OCI-M2 (cell line): Measurements from ENCODE around the gene TRIM41.

Experiments
- DNase-seq: peaks from one replicate; lab custom pipeline; 2025; ENCODE audit not compliant: unreplicated experiment; lab: John Stamatoyannopoulos, UW

Gene TRIM41

DNA sequence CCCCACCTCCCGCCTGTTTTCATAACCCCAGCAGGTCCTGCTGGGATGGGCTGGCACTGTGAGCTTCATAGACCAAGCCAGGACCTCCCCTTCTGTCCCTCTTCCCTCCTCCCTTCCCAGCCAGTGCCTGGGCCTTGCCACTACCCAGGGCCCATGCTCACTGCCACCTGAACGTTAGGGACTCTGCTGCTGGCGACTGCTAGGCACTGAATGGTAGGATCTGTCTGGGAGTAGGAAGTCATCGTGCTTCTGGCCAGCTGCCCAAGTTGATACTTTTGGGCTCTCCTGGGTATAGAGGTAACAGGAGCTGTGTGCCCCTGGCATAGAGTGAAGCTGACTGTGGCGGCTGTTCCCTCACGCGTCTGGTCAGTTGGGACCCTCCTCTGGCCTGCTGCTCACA, 8.4 kb downstream of the TRIM41 start:
- no peak for DNase-seq

DNA sequence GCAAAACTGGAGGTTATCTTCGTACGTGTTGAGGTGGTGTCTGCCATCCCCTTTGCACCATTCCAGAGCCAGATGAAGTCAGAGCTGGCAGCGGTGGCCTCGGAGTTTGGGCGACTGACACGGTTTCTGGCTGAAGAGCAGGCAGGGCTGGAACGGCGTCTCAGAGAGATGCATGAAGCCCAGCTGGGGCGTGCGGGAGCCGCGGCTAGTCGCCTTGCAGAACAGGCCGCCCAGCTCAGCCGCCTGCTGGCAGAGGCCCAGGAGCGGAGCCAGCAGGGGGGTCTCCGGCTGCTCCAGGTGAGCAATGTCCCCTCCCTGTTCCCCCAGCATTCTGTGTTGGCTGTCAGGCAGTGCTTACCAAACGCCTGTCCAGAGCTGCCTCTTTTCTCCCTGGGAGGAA, 9.5 kb downstream of the TRIM41 start:
- no peak for DNase-seq

DNA sequence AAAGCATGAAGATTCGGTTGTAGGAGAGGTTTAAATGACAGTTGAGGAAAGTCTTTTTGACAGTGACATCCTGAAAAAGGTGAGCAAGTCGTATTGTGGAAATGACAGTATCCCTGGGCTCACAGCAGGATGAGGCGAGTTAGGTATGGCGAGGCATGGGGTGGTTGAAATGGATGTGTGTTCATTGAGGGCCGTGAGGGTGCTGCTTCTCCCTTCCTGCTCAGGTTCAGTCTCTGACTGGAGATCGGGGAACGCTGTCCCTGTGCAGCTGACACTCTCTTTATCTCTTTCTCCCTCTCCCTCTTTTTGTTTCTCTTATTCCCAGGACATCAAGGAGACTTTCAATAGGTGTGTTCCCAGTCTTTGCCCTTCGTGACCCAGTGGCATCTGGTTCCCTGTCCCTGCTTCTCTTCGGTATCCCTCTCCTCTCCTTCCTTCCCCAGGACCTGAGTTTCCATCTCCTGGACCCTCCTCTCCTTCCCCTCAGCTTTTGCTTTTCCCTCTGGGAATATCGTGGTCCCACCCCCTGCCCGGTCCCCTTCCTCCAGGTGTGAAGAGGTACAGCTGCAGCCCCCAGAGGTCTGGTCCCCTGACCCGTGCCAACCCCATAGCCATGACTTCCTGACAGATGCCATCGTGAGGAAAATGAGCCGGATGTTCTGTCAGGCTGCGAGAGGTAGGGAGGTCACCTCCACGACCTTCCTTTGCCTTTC, 10.2 kb downstream of the TRIM41 start:
- DNase-seq: no peak

DNA sequence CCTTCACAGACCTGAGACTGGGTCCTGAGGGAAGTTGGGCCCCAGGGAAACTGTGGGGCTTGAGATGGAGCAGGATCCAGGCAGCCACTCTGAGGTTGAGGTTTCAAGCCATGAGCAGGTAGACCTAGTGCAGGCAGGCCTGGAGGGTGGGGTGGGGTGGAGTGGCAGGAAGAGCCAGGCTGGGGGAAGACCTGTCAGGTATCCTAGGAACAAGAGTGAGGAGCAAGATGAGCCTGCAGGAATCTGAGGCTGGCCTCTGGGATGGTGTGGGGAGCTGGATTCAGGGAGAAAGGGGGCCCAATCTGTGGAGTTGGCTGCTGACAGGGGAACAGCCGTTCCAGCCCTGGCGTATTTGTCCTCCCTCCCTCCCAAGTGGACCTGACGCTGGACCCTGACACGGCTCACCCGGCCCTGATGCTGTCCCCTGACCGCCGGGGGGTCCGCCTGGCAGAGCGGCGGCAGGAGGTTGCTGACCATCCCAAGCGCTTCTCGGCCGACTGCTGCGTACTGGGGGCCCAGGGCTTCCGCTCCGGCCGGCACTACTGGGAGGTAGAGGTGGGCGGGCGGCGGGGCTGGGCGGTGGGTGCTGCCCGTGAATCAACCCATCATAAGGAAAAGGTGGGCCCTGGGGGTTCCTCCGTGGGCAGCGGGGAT, 10.8 kb downstream of the TRIM41 start:
- no peak for DNase-seq

DNA sequence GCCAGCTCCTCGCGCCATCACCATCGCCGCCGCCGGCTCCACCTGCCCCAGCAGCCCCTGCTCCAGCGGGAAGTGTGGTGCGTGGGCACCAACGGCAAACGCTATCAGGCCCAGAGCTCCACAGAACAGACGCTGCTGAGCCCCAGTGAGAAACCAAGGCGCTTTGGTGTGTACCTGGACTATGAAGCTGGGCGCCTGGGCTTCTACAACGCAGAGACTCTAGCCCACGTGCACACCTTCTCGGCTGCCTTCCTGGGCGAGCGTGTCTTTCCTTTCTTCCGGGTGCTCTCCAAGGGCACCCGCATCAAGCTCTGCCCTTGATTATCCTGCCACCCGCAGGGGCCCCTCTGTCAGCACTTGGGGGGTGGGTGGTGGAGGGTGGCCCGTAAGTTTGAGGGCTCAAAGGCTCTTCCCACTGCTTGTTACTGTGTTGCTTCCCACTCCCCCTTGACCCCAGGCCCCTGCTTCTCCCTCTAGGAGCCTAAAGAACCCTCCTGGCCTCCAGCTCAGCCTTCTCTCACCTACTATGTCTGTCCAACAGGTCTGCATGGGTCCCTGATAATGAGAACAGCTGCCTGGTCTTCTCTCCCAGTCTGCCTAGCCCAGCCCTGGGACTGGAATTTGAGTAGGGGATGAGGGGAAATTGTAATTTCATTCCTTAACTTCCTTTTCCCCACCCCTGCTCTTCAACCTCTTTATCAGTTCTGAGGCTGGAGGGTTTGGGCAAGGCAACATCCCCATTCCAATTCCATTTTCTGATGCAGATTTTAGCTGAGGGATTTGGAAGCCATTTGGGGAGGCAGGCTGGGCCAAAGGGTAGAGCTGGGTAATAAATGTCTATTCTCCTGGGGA, 11.6 kb downstream of the TRIM41 start:
- DNase-seq: no peak

DNA sequence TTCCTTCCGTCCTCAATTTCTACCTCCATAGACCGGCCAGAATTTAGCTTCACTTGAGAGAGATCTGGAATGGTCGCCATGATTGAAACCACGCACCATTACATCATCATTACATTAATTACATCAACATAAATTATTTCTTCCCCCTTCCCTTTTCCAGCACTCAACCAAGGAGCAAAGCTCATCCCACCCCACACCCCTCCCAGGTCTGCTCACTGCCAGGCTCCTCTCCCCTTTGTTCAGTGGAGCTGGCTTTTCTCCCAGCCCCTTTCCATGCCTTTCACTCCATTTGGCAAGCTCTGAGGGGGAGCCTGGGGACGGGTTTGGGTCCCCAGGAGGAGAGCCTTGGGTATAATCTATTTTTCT, 12.2 kb downstream of the TRIM41 start:
- DNase-seq: no peak

DNA sequence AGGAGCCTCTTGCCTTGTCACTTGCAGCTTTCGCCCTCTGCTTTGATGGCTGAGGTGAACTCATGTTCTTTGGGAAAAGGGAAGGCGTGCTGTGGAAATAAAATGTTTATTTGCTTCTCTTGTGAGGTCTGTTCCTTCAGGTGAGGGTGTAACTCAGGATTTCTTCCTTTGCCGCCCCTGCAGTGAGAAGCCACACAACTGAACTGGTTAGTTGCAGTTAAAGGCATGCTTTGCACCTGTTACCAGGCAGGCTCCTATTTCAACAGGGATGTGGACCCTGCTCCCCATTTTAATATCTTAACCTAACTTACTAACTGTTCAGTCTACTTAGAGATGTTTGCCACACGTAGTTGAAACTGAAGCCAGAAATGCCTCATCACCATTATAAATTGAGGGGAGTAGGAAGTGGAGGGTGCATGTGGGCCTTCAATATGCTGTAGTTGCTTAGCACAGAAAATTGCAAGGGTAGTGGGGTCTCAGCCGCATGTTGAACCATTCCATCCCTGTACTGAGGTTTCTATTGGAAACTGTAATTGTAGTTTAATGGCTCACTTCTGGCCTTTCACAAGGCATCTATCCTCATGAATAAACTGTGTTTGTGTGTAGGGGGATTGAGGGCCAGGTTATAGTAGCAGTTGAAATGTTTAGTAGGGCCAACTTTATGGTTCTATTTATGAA, 12.7 kb downstream of the TRIM41 start:
- DNase-seq: no peak

DNA sequence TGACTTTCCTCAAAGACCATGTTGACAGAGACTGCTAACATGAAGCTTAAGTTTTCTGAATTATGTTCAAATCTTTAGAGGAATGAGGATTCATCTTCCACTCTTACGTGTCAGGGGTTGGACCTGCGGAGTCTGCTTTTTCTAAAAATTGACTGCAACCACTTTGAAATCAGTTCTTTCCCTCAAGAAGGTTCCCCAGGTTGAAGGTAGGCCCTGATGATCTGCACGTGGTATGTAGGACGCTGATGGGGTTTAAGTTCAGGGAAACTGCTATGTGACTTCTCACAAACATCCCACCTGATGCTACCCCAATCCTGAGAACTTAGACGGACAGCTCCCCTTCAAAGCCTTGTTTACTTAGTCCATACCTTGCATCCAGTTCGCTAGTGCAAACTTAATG, 13.4 kb downstream of the TRIM41 start:
- no peak for DNase-seq

DNA sequence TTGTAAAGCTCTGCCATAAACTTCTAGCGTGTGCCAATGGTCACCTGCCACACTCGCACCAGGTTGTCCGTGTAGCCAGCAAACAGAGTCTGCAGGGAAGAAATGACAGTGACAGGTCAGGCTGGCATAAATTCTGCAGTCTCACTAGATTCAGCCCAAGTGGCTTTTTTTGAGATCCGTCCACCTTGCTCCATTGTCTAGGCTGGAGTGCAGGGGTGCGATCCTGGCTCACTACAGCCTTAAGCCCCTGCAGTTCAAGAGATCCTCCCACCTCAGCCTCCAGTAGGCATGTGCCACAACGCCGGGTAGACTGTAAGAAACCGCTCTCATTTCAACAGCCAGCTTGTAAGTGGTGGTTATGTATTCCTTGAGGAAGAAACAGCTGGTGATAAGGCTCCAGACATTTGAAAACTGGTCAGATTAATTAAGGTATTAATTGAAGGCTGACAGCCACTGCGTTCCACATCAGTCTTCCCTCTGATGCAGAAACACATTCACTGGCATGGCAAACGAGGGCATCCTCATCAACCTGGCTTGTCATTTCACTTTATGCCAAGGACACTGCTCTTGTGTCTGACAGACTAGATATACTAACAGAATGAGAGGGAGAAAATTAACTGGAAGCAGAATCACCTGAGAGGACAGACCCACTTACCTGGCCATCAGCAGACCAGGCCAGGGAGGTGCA, 14.0 kb downstream of the TRIM41 start:
- no peak for DNase-seq

DNA sequence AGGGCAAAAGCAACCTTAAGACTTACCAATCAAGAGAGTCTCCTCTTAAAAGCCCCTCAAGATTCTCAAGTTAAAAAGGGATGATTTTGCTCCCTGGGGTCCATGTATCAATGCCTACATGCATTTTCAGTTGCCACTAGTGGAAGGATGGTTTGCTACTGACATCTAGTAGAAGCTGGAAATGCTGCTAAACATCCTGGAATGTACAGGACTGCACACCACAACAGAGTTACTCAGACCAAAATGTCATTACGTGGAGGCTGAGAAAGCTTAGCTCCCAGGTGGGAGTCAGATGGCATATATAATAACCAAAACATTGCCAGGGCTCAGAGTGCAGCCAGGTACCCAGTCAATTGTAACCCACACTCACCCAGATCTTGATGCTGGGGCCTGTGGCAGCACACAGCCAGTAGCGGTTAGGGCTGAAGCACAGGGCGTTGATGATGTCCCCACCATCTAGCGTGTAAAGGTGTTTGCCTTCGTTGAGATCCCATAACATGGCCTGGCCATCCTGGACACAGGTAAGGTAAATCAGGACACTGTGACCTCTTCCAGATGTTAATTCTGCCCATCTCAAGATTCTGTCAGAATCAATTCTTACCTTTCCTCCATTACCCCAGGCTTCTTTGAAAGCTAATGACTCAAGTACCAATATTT, 14.8 kb downstream of the TRIM41 start:
- no peak for DNase-seq

DNA sequence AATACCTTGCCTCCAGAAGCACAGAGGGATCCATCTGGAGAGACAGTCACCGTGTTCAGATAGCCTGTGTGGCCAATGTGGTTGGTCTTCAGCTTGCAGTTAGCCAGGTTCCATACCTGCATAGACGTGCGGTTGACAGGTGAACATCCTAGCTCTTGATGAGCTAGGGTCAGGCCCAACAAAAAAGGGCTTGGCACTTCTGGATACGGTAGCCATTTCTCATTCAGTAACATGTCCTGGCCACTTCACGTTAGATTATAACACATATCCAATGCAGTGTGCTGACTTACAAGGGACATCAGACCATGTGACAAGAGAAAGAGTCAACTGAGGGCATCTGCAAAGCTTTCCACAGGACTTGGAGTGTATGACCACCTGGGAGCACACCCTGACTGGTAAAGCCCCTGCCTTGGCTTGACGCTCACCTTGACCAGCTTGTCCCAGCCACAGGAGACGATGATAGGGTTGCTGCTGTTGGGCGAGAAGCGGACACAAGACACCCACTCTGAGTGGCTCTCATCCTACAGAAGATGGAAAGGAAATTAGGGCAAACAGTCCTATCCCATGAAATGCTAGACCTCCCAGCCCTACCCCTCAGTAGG, 16.1 kb downstream of the TRIM41 start:
- no peak for DNase-seq

DNA sequence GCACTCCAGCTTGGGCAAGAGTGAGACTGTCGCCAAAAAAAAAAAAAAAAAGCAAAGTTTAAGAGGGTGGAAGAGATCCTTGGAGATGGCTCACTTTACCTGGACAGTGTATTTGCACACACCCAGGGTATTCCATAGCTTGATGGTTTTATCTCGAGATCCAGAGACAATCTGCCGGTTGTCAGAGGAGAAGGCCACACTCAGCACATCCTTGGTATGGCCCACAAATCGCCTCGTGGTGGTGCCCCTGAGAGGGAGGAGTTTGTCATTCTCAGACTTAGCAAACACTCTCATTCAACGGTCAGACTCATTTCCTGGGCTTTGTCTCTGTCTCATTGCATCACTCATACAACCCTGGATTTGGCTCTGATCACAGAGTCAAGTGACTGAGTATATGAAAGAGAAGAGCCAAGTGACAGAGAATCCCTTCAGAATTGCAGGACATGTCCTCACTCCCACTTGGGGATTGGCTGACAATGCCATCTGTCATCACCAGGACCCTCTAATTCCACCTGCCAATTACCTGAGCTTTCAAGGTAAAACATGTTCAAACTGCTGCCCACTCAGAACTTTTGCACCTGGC, 18.4 kb downstream of the TRIM41 start:
- no peak for DNase-seq

DNA sequence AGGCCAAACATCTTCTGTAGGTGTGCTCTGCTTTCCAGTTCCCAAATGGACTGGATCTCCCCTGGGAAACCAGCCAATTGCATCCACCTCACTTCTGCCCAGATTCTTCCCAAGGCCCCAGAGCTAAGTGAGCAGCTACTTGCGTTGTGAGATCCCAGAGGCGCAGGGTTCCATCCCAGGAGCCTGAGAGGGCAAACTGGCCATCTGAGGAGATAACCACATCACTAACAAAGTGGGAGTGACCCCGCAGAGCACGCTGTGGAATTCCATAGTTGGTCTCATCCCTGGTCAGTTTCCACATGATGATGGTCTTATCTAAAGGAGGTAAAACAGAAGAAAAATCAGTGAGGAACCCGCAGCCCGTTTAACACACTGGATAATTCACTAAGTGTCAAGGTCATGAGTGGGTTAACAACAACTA, 19.0 kb downstream of the TRIM41 start:
- DNase-seq: no peak

DNA sequence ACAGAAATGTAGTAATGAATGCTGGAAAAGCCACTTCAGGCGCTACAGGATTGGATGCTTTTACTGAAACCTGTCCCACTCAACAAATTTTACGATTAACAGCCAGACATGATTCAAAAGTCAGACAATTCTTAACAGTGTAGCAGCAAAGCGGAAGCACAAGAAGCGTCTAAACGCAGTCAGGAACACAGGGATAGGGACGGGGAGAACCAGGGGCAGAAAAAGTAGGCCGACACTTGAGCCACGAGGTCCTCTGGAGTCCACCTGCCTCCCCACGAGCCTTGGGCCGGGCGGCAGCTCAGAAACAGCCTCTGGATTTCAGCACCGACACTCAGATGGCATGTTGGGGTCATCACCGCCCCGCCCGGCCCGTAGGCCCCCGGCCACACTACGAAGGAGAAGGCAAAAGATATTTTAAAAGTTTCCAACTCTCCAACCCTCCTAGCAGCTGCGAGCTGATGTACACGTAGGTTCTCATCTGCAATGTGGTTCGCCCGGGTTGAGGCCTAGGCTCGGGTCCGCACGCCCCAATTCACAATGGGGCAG, 20.0 kb downstream of the TRIM41 start:
- no peak for DNase-seq

DNA sequence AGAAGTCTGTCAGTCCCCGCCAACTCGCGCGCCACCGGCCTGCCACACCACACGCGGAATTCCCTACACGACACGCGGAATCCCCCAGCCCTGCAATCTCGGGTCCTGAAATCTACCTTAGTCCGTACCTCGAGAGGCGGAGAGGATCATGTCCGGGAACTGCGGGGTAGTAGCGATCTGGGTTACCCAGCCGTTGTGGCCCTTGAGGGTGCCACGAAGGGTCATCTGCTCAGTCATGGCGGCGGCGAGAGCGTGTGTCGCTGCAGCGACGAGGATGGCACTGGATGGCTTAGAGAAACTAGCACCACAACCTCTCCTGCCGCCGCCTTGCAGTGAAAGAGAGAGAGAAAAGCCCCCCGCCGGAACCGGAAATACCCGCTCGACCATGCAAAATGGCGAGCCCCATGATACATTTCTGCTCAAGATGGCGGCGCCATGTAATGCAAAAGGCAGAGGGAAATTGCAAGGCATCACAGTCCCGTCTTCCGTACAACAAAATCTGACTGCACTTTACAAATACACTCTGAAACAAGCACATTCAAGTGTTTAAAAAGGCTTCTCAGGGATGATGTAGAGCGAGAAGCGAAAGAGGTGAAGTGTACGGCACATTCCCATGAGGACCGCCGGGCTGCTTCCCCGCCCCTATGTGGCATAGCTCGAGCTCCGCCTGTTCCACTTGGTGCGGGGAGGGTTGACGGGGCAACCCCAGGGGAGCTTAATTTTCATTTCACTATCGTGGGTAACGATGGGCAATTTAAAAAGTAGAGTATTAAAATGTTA, 20.7 kb downstream of the TRIM41 start, which contains the start of gene RACK1:
TSS of gene RACK1 (minus strand) at position 343 of the 780 bp plus-strand sequence. CDS start at position 237, 106 bp downstream.
- no peak for DNase-seq

DNA sequence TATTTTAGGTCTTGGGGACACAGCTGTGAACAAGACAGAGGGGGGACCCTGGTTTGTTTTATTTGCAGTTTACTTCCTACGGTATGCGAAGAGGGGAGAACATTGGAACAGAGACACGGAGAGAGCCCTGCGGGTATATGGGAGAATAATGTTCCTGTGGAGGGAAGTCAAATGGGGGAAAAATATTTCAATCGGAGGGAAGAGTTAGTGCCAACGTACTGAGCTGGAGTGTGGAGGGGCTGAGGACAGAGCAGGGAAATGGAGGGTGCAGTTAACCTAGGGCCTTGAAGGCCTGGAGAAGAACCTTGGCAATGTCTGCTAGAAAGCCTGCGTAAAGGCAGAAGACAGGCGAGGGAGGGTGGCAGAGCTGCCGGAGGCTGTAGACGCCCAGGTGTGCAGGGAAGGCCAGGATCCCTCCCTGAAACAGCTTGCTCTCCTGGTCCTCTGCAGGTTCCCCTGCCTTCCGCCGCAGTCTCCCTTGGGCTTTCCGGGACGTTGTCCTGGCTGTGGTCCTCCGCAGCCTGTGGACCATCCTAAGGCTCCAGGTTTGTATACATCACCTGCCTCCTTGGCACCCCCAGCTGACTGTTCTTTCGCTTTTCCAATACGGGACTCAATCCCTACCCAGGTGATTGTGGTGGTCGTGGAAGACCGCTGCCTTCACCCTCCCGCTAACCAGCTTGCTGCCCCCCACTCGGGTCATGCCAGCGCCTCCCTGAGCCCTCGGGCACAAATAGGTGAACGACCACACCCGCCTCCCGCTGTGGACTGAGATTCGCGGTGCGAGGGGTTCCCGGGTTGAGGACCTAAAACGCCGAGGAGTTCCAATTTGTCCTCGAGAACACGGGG, 22.6 kb downstream of the TRIM41 start:
- no peak for DNase-seq

DNA sequence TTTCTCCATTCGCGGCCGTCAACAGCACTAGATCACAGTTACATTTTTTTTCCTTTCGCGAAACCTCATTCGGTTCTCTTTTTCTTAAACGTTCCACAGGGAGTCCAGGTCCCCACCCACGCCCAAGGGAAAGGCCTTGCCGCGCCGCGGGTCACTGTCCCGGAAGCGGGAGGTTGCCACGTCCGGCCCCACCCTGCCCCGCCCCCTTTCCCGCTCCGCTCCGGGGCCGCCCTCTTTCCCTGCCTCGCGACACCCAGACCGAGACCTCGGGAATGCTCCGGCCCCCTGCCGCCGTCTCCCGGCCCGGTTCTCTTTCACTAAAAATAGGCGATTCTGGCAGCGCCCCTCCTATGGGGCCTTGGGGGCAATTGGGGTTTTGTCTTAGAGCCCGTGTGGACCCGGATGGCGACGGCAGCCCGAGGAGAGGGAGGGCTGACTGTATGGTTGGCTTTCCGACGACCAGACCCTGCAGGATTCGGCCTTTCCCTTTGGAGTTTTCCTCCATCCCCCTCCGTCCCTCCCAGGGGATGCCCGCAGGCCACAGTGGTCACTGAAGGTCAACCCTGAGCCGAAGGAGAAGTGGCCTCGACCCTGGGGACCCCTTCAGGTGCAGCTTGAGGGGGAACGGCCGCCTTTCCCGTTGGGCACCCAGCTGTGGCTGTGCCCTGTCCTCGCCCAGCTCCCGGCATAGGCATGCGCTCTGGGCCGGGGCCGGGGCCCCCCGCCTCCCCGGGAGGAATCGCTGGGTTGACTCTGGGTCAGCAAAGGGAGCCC, 23.4 kb downstream of the TRIM41 start:
- no peak for DNase-seq
